ENCODE measurements around the gene C1QTNF7. TPM values are rescaled to one million over a fixed set of nuclear protein-coding genes. Genes with fewer than 3 reads are reported as not detected.

C1QTNF7 gene
- polyA plus RNA-seq (2013, experiment 1 of 2; ENCODE audit: insufficient read length) = not detected
- 0.18 TPM for polyA plus RNA-seq (2013, experiment 2 of 2; ENCODE audit: insufficient read length)

- no peak for DNase-seq
These were observed at the start of gene C1QTNF7 for GRCh38 chr4:15427701-15428100. TSS of gene C1QTNF7 (plus strand) at chr4:15428033. CDS start at chr4:15435744, 7,711 bp downstream.

DNA sequence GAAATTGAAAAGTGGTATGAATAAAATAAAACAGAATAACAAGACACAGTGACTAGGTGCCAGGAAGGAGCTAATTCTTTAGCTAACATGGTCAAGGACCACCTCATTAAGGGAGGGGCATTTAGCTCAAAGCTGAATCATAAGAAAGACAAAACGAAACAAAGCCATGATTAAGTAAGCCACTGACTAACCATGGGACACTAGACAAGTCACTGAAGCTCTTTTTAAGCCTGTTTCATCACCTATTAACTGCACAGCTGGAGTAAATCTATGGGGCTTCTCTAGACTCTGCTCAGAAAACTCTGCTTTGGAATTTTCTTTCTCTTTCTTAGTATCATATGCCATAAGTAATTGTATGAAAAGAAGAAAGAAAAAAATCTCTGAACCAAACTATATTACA lies 49.8 kb upstream of the C1QTNF7 start:
- DNase-seq = peak; percentile 71

DNA sequence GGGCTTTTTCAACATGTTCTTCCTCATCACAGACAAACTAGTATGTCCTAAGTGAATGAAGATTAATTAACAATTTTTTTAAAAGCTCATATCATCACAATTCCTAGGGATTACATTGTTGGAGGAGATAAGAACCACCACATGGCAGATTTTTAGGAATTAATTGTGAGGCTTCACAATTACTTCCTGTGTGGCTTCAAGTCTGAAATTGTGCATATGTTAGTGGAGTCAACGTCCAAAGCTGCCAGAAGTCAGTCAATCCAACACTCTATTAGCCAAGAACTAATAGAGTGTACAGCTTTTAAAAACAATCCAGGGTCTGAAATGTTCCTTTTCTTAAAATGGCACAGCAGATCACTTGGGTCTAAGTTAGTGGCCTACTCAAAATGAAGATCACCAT lies 49.3 kb upstream of the C1QTNF7 start:
- no peak for DNase-seq

GRCh38 chr4:15381806-15382338 lies 46.0 kb upstream of the C1QTNF7 start:
- DNase-seq = no peak

DNA sequence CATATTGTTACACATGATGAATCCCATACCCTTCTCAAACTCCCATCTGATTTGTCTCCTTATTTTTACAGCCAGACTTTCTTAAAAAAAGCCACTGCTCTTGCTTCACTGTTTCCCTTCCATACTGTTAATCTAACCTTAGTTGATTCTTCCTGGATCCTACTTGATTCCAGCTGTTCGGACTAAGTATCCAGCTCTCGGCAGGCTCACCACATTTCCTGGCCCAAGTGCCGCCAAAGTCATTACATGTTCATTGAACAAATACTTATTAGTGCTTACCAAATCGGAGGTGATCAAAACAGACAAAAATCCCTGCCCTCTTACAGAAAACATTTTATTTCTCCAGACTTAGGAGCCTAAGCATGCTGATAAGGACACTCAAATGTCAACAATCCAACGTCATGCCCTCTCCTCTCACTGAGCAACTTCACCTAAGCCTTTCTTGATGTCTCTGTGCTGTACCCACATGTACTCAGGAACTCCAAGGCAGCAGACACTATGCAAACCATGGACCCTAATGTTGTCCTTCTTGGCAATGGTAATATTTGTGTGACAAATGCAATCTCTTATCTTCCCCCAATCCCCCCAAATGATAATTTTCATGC lies 45.1 kb upstream of the C1QTNF7 start:
- DNase-seq = no peak

DNA sequence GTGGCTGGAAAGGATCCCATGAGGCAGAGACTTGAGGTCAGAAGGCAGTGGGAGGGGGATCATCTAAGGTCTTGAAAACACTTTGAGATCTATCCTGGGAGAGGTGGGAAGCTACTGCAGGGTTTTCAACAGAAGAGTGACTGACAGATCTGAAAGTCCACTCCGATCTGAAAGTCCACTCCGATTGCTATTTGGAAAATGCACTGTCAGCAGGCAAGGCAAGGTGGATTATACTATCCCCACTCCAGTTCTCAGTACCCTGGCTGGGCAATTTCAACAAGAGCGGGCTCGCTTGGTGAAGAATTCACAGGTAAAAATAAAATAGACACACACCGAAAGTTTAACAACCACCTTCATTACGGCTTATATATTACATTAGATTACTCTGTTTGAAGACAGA lies 42.3 kb upstream of the C1QTNF7 start:
- DNase-seq = no peak

DNA sequence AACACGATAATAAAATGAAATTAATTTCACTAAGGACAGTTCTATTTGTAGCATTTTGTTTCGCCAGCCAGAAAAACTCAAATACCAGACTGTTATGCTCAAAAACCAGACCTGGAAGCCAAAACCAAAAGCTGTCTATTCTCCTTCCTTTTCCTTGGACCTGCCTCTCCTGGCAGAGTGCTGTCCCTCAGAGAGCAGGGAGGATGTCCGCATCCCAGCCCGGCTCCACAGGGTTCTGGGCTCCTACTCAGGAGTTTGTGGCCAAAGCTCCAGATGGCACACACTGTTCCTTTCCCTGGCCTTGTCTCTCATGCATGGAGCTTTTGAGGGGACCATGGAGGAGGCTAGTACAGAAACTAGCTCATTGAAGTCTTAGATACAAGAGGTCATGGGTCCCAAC lies 41.9 kb upstream of the C1QTNF7 start:
- no peak for DNase-seq

DNA sequence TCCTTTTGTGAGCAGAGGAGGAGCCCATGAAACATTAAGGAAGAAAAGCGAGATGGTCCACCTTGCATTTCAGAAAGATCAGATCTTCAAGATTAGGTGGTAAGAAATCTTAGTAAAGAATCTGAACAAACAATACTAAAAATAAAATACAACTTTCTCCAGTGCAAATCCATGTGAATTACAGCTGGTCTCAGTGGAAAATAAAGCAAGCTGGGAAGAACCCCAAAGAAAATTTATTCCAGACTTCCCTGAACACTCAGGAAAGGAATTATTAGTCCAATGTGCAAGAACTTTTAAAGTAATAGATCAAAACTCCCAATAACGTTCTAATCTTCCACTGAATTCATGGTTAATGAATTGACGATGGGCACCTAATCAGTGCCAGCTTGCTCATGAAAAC lies 37.3 kb upstream of the C1QTNF7 start:
- no peak for DNase-seq

GRCh38 chr4:15392053-15392805 lies 35.6 kb upstream of the C1QTNF7 start:
- DNase-seq = no peak

GRCh38 chr4:15395311-15395710 lies 32.5 kb upstream of the C1QTNF7 start:
- peak; percentile 59 for DNase-seq

DNA sequence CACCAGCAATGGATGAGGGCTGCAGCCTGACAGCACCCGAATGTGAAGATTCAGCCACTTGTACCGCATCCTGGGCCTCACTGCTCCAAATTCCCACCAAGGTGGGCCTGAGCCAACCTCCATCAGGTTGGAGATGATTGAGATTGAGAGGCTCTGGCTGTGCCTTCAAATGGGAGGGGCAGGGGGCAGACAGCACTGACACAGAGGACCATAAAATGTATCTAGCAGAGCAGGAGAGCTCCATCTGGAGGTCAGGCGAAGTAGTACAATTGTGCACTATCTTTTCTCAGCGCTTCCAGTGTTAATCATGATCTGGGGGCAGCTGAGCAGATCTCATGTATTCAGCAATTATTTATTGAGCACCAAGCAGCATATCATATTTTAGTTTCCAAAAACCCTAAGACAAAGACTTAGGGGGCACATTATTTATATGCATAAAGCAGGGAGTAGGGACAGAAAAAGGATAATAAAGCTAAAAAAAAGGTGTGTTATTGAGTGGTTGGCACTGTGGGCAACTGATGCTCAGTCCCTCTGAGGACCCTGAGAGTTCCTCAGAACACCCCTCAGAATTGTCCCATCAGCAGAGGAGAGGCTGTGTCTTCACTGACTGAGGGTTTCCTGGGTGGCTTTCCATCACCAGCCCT lies 31.6 kb upstream of the C1QTNF7 start:
- DNase-seq = peak; percentile 57

DNA sequence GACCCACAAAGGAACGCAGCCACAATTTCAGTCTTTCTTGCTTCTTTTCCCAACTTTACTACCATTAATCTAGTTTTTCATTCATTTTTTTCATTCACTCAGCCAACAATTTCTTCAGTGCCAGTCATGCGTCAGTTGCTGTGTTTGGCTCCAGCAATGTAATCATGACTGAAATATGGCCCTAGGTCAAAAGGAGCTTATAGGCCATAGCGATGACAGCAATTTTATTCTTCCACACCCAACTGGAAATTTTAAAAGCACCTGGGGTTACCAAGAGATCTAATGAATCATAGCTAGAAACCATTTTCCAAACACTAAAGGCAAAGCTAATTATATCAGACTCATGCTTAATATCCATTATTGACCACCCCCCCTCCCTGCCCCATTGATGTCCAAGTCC lies 29.8 kb upstream of the C1QTNF7 start:
- no peak for DNase-seq

- DNase-seq = no peak
These were observed 29.1 kb upstream of the C1QTNF7 start for GRCh38 chr4:15398732-15399131.

DNA sequence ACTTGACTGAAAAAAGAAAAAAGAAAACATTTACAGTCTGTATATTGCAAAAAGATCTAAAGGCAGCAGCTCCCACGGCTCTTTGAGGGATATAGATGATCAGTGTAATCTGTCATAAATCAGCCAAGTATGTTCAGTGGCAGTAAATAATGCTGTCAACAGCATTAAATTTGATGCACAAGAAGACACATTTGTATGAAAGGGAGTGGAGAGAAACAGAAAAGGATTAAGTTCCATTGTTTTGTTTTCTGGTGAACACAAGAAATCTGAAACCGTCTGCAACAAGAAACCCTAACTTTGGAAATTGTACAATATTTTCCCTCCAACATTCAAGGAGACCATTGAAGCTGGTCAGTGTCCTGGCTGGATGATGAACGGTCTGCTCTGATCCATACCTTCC lies 27.6 kb upstream of the C1QTNF7 start:
- DNase-seq = no peak

GRCh38 chr4:15400981-15401671 lies 26.7 kb upstream of the C1QTNF7 start:
- peak; percentile 95 for DNase-seq

- DNase-seq = peak; percentile 87
These were observed 25.7 kb upstream of the C1QTNF7 start for GRCh38 chr4:15402146-15402545.

DNA sequence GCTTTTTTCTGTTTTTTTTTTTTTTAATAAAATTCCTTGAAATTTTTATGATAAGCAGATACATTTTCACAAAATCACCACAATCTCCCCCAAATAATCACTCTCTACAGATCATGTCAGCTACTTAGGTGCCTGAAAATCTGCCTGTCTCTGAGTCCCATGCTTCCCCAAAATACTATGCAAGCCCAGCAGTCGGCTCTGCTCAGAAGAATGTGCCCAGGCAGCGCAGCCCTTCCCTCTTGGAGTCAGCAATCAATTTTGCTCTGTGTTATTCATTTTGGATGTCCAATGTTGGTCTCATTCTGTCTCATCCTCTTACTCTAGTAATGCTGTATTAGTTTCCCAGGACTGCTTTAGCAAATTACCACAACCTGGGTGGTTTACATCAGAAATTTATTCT lies 24.9 kb upstream of the C1QTNF7 start:
- DNase-seq = no peak

DNA sequence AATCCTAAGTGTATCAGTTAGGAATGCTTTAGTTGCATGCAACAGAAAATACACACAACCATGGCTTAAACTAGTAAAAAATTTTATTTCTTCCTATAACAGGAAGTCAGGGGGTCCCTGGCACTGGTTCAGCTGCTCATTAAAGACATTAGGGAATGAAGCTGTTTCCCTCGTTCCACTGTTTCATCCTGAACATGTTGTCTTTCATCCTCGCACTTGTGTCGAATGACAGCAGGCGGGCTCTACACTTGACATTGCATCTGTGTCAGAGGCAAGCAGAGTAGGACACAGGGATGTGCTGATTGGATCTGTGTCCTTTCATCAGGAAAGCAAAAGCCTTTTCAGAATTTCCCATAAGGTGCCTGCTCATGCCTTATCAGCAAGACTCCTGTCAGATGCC lies 22.8 kb upstream of the C1QTNF7 start:
- DNase-seq = no peak

GRCh38 chr4:15410750-15411149 lies 17.1 kb upstream of the C1QTNF7 start:
- no peak for DNase-seq

- DNase-seq = no peak
These were observed 15.4 kb upstream of the C1QTNF7 start for GRCh38 chr4:15412461-15412860.

- no peak for DNase-seq
These were observed 14.7 kb upstream of the C1QTNF7 start for GRCh38 chr4:15413010-15413622.

DNA sequence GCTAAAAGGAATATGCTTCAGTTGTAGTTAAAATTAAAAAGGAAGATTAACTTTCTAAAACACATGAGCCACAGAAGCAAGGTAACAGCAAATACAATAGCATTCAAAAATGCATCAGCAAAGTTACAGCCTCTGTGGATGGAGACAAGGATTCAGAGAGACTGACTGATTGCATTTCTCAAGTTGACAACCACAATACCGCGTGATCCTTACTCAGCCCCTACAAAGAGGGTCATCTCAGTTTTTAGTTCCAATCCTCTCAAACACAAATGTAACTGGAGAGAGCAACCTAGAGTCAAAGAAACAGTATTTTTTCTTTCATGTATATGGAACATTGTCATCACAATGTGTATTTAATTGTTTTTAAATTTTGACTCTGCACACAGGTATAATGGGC lies 14.2 kb upstream of the C1QTNF7 start:
- DNase-seq = no peak
